Measurements from ENCODE around the gene SLC15A4.
"Not testable (repeated sequence)": the region's sequence is repeated elsewhere in the genome, so short reads cannot be mapped to it uniquely, and the experiment has no call there.

Gene SLC15A4

GRCh38 chr12:128844031-128844635, 20.4 kb upstream of the SLC15A4 start:
- DNase-seq (ENCODE audit: low read depth in 2 of 2): no peak

GRCh38 chr12:128843538-128843937, 19.8 kb upstream of the SLC15A4 start:
- no peak for DNase-seq (ENCODE audit: low read depth in 2 of 2)

- DNase-seq (ENCODE audit: low read depth in 2 of 2): no peak
These were observed 18.8 kb upstream of the SLC15A4 start for GRCh38 chr12:128842579-128842978.

- DNase-seq (ENCODE audit: low read depth in 2 of 2): no peak
These were observed 17.2 kb upstream of the SLC15A4 start for GRCh38 chr12:128840862-128841468.

- DNase-seq (ENCODE audit: low read depth in 2 of 2): not testable (repeated sequence)
These were observed 16.1 kb upstream of the SLC15A4 start for GRCh38 chr12:128839885-128840284.

GRCh38 chr12:128833418-128833817, 9.7 kb upstream of the SLC15A4 start:
- DNase-seq (ENCODE audit: low read depth in 2 of 2): no peak

- no peak for DNase-seq (ENCODE audit: low read depth in 2 of 2)
These were observed 6.7 kb upstream of the SLC15A4 start for GRCh38 chr12:128830505-128830893.

GRCh38 chr12:128829861-128830504, 6.2 kb upstream of the SLC15A4 start:
- DNase-seq (ENCODE audit: low read depth in 2 of 2): no peak

GRCh38 chr12:128827724-128828123, 4.0 kb upstream of the SLC15A4 start:
- no peak for DNase-seq (ENCODE audit: low read depth in 2 of 2)

GRCh38 chr12:128825835-128826234, 2.1 kb upstream of the SLC15A4 start:
- no peak for DNase-seq (ENCODE audit: low read depth in 2 of 2)

GRCh38 chr12:128823216-128823915, 392 bp downstream of the SLC15A4 start:
- no peak for DNase-seq (ENCODE audit: low read depth in 2 of 2)

- DNase-seq (ENCODE audit: low read depth in 2 of 2): no peak
These were observed 2.9 kb downstream of the SLC15A4 start for GRCh38 chr12:128820723-128821432.

- DNase-seq (ENCODE audit: low read depth in 2 of 2): no peak
These were observed 3.5 kb downstream of the SLC15A4 start for GRCh38 chr12:128820253-128820652.

GRCh38 chr12:128819293-128820144, 4.2 kb downstream of the SLC15A4 start:
- DNase-seq (ENCODE audit: low read depth in 2 of 2): no peak

GRCh38 chr12:128818065-128819022, 5.4 kb downstream of the SLC15A4 start:
- DNase-seq (ENCODE audit: low read depth in 2 of 2): no peak

- no peak for DNase-seq (ENCODE audit: low read depth in 2 of 2)
These were observed 6.4 kb downstream of the SLC15A4 start for GRCh38 chr12:128817111-128818015.

- no peak for DNase-seq (ENCODE audit: low read depth in 2 of 2)
These were observed 7.2 kb downstream of the SLC15A4 start for GRCh38 chr12:128816643-128816920.

GRCh38 chr12:128815779-128816642, 7.7 kb downstream of the SLC15A4 start:
- no peak for DNase-seq (ENCODE audit: low read depth in 2 of 2)
